HepG2 (cell line): ENCODE data around the gene EIF3A.

Experiments
- EZH2 ChIP-seq: conservative IDR thresholded peaks from 2 replicates; pipeline ENCODE4 v1.6.1; 2012; ENCODE audit warnings: mild to moderate bottlenecking, low read depth, low read length, moderate library complexity
- HDAC6 ChIP-seq: fragments of 200-600 bp; sonication (generic); IDR thresholded peaks from 2 replicates; pipeline ENCODE4 v1.7.0; 2017; ENCODE audit warnings: mild to moderate bottlenecking, antibody characterized with exemption, low read length, low read depth
- HNF1A ChIP-seq, 2 experiments: sonication (generic) in 1 of 2; formaldehyde crosslinking in 1 of 2; IDR thresholded peaks; 2 replicates each; pipeline versions ENCODE4 v1.4.0 to v1.6.1; 2016 to 2020; ENCODE audit warnings: borderline replicate concordance in 1 of 2, low read depth in 1 of 2, mild to moderate bottlenecking in 1 of 2, missing genetic modification reagents in 1 of 2
- MXI1 ChIP-seq: IDR thresholded peaks from 3 replicates; pipeline ENCODE4 v1.6.1; 2012; ENCODE audit warnings: low read depth, low read length, inconsistent platforms, borderline replicate concordance
- PAX8 ChIP-seq: sonication (generic); formaldehyde crosslinking; IDR thresholded peaks from 2 replicates; pipeline ENCODE4 v1.8.0; 2022; ENCODE audit warnings: mild to moderate bottlenecking, missing genetic modification reagents, borderline replicate concordance
- POLR2AphosphoS5 ChIP-seq: IDR thresholded peaks from 2 replicates; pipeline ENCODE4 v1.6.1; 2012; ENCODE audit warnings: low read depth, low read length
- THAP9 ChIP-seq: sonication (generic); formaldehyde crosslinking; IDR thresholded peaks from 2 replicates; pipeline ENCODE4; 2020; ENCODE audit warnings: missing genetic modification reagents, mild to moderate bottlenecking, borderline replicate concordance
- ZNF564 ChIP-seq: sonication (generic); formaldehyde crosslinking; IDR thresholded peaks from 2 replicates; pipeline ENCODE4 v1.8.1; 2023; ENCODE audit warnings: mild to moderate bottlenecking, missing genetic modification reagents
- ZZZ3 ChIP-seq: sonication (generic); formaldehyde crosslinking; IDR thresholded peaks from 2 replicates; pipeline ENCODE4 v1.4.0; 2020; ENCODE audit warnings: missing genetic modification reagents, mild to moderate bottlenecking, borderline replicate concordance
- TF ChIP-seq, protein P1 (sequence below): sonication (generic); formaldehyde crosslinking; IDR thresholded peaks from 2 replicates; pipeline ENCODE4 v1.5.0; 2020; ENCODE audit warnings: mild to moderate bottlenecking, missing genetic modification reagents, moderate library complexity
- TF ChIP-seq, protein P2 (sequence below), 2 experiments: IDR thresholded peaks; 2 replicates each; pipeline ENCODE4 v1.6.1; 2011 to 2012; ENCODE audit warnings: low read length in 2 of 2, borderline replicate concordance in 1 of 2, low read depth in 1 of 2, mild to moderate bottlenecking in 1 of 2, moderate library complexity in 1 of 2
- TF ChIP-seq, protein P3 (sequence below): sonication (generic); formaldehyde crosslinking; IDR thresholded peaks from 2 replicates; pipeline ENCODE4 v1.9.0; 2021; ENCODE audit warnings: missing genetic modification reagents, borderline replicate concordance

GRCh38 chr10:119125942-119126341, 45.3 kb upstream of the EIF3A start:
- no peak for TF ChIP-seq POLR2AphosphoS5
- TF ChIP-seq, protein P1, sequence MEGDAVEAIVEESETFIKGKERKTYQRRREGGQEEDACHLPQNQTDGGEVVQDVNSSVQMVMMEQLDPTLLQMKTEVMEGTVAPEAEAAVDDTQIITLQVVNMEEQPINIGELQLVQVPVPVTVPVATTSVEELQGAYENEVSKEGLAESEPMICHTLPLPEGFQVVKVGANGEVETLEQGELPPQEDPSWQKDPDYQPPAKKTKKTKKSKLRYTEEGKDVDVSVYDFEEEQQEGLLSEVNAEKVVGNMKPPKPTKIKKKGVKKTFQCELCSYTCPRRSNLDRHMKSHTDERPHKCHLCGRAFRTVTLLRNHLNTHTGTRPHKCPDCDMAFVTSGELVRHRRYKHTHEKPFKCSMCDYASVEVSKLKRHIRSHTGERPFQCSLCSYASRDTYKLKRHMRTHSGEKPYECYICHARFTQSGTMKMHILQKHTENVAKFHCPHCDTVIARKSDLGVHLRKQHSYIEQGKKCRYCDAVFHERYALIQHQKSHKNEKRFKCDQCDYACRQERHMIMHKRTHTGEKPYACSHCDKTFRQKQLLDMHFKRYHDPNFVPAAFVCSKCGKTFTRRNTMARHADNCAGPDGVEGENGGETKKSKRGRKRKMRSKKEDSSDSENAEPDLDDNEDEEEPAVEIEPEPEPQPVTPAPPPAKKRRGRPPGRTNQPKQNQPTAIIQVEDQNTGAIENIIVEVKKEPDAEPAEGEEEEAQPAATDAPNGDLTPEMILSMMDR (CRISPR knock-in tag): no peak
- no peak for TF ChIP-seq MXI1
- TF ChIP-seq, protein P2, sequence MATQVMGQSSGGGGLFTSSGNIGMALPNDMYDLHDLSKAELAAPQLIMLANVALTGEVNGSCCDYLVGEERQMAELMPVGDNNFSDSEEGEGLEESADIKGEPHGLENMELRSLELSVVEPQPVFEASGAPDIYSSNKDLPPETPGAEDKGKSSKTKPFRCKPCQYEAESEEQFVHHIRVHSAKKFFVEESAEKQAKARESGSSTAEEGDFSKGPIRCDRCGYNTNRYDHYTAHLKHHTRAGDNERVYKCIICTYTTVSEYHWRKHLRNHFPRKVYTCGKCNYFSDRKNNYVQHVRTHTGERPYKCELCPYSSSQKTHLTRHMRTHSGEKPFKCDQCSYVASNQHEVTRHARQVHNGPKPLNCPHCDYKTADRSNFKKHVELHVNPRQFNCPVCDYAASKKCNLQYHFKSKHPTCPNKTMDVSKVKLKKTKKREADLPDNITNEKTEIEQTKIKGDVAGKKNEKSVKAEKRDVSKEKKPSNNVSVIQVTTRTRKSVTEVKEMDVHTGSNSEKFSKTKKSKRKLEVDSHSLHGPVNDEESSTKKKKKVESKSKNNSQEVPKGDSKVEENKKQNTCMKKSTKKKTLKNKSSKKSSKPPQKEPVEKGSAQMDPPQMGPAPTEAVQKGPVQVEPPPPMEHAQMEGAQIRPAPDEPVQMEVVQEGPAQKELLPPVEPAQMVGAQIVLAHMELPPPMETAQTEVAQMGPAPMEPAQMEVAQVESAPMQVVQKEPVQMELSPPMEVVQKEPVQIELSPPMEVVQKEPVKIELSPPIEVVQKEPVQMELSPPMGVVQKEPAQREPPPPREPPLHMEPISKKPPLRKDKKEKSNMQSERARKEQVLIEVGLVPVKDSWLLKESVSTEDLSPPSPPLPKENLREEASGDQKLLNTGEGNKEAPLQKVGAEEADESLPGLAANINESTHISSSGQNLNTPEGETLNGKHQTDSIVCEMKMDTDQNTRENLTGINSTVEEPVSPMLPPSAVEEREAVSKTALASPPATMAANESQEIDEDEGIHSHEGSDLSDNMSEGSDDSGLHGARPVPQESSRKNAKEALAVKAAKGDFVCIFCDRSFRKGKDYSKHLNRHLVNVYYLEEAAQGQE (IDR thresholded peaks at IDR 0.05; ENCODE audit: borderline replicate concordance in 1 of 2, low read depth in 1 of 2, low read length in 2 of 2): no peak
- no peak for TF ChIP-seq HNF1A (IDR thresholded peaks at IDR 0.05; ENCODE audit: low read depth)
- no peak for TF ChIP-seq HNF1A (CRISPR knock-in tag; IDR thresholded peaks at IDR 0.05; ENCODE audit: borderline replicate concordance)
- no peak for TF ChIP-seq THAP9 (CRISPR knock-in tag)
- no peak for TF ChIP-seq PAX8 (CRISPR knock-in tag)
- no peak for TF ChIP-seq ZNF564
- no peak for TF ChIP-seq ZZZ3 (CRISPR knock-in tag)
- TF ChIP-seq HDAC6: no peak
- TF ChIP-seq, protein P3, sequence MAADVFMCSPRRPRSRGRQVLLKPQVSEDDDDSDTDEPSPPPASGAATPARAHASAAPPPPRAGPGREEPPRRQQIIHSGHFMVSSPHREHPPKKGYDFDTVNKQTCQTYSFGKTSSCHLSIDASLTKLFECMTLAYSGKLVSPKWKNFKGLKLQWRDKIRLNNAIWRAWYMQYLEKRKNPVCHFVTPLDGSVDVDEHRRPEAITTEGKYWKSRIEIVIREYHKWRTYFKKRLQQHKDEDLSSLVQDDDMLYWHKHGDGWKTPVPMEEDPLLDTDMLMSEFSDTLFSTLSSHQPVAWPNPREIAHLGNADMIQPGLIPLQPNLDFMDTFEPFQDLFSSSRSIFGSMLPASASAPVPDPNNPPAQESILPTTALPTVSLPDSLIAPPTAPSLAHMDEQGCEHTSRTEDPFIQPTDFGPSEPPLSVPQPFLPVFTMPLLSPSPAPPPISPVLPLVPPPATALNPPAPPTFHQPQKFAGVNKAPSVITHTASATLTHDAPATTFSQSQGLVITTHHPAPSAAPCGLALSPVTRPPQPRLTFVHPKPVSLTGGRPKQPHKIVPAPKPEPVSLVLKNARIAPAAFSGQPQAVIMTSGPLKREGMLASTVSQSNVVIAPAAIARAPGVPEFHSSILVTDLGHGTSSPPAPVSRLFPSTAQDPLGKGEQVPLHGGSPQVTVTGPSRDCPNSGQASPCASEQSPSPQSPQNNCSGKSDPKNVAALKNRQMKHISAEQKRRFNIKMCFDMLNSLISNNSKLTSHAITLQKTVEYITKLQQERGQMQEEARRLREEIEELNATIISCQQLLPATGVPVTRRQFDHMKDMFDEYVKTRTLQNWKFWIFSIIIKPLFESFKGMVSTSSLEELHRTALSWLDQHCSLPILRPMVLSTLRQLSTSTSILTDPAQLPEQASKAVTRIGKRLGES (CRISPR knock-in tag): no peak
- TF ChIP-seq EZH2: no peak
